ENCODE results near the gene ANKDD1A.

DNA sequence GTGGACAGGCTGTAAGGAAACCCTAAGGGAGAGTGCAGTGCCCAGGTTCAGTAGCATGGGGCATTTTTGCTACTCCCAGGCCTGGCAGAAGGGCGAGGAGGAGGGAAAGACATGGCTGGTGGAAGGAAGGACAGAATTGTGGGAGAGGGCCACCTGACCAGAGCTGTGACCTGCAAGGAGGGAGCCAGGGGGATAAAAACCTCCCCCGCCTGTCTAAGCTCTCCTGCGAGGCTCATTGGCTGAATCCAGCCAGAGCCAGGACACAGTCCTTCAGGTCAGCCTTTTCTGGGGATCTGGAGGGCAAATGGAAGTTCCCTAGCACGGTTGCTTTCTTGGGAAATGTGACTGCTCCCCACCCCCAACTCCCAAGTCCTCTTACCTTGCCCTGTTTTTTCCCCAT lies 13.3 kb upstream of the ANKDD1A start:
- TF ChIP-seq POLR2A (IDR thresholded peaks at IDR 0.05) = no peak
- TF ChIP-seq, protein P1, sequence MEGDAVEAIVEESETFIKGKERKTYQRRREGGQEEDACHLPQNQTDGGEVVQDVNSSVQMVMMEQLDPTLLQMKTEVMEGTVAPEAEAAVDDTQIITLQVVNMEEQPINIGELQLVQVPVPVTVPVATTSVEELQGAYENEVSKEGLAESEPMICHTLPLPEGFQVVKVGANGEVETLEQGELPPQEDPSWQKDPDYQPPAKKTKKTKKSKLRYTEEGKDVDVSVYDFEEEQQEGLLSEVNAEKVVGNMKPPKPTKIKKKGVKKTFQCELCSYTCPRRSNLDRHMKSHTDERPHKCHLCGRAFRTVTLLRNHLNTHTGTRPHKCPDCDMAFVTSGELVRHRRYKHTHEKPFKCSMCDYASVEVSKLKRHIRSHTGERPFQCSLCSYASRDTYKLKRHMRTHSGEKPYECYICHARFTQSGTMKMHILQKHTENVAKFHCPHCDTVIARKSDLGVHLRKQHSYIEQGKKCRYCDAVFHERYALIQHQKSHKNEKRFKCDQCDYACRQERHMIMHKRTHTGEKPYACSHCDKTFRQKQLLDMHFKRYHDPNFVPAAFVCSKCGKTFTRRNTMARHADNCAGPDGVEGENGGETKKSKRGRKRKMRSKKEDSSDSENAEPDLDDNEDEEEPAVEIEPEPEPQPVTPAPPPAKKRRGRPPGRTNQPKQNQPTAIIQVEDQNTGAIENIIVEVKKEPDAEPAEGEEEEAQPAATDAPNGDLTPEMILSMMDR (IDR thresholded peaks at IDR 0.05) = no peak

All from lower leg skin (tissue), 3 donors.